Esophagus muscularis mucosa (tissue), 4 donors: ENCODE data around the gene SLC30A1. TPM values are rescaled to one million over a fixed set of nuclear protein-coding genes. Genes with fewer than 3 reads are reported as not detected.

ENCODE experiments used
- DNase-seq: peaks from one replicate; pipeline ENCODE4 v3.0.0-alpha.2; 2017; ENCODE audit errors: extremely low spot score
- H3K27ac ChIP-seq, 4 donors: fragments of 200-600 bp; sonication (generic); replicated peaks in 1 of 4; 1 replicate in 3 of 4; 2 replicates in 1 of 4; pipeline ENCODE4 v1.5.1; 2016 to 2019; ENCODE audit warnings: mild to moderate bottlenecking in 1 of 4
- H3K27me3 ChIP-seq, 4 donors: fragments of 200-600 bp; sonication (generic); one replicate each; pipeline versions ENCODE4 v1.5.1 to v1.6.0; 2016 to 2019
- H3K36me3 ChIP-seq, 4 donors: fragments of 200-600 bp; sonication (generic); one replicate each; pipeline ENCODE4 v1.5.1; 2016 to 2019
- H3K4me1 ChIP-seq, 4 donors: fragments of 200-600 bp; sonication (generic); one replicate each; pipeline ENCODE4 v1.5.1; 2016 to 2019
- H3K4me3 ChIP-seq, 4 donors: fragments of 200-600 bp; sonication (generic); 1 replicate in 2 of 4; 2 replicates in 2 of 4; pipeline ENCODE4 v1.5.1; 2016 to 2019; ENCODE audit warnings: mild to moderate bottlenecking in 4 of 4, moderate library complexity in 1 of 4
- H3K9me3 ChIP-seq, 4 donors: fragments of 200-600 bp; sonication (generic); 1 replicate in 3 of 4; 2 replicates in 1 of 4; pipeline ENCODE4 v1.5.1; 2016 to 2019
- EP300 ChIP-seq: sonication (generic); formaldehyde crosslinking; IDR thresholded peaks from one replicate; pipeline ENCODE4 v1.6.1; 2017; ENCODE audit warnings: antibody characterized with exemption
- POLR2A ChIP-seq: fragments of 450-650 bp; IDR thresholded peaks from one replicate; pipeline ENCODE4 v1.6.1; 2017; ENCODE audit warnings: antibody characterized with exemption, moderate library complexity, mild to moderate bottlenecking, low read depth
- POLR2AphosphoS5 ChIP-seq, 2 donors: sonication (generic); formaldehyde crosslinking; IDR thresholded peaks; one replicate each; pipeline ENCODE4 v1.6.1; 2017; ENCODE audit warnings: antibody characterized with exemption in 2 of 2
- WGBS: methylation state at CpG from one replicate; pipeline ENCODE4 v1.1.5; 2018; 5-methylcytosine and 5-hydroxymethylcytosine counted together
- intact Hi-C: fragments of 100-400 bp; cut with DNase I; formaldehyde crosslinking; loops from one replicate; pipeline ENCODE4 v1.15.1; 2023
- total RNA-seq, 4 donors: library from RNA; depleted of rRNA; stranded (reverse); fragments of >200 nt; gene quantifications; one replicate each; pipeline versions ENCODE4 v1.1.0 to v1.2.1, GENCODE V29; 2016
- TF ChIP-seq, protein P1 (sequence below), 3 experiments: fragments of 200-600 bp in 2 of 3; fragments of 450-650 bp in 1 of 3; sonication (generic) in 2 of 3; IDR thresholded peaks; one replicate each; pipeline ENCODE4 v1.5.1; 2017 to 2019; ENCODE audit warnings: antibody characterized with exemption in 3 of 3, mild to moderate bottlenecking in 2 of 3, moderate library complexity in 1 of 3

Gene SLC30A1
- total RNA-seq, 4 donors from 2014 or later = 7.5 to 10.6 (median 10.2) TPM

DNA sequence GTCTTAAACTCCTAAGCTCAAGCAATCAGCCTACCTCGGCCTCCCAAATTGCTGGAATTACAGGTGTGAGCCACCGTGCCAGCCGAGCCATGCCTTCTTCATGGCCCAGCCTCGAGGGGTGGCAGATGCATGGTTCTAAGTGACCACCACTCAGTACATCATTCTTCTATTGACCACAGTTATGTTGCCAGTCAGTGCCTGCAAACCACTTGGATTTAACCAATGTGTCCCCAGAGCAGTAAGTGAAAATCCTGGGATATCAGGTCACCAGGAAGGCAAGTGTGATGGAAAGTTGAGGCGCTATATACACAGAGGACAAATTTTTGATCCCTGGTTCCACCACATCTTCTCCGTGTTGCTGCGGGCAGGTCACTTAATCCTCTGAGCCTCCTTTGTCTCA lies 50.0 kb downstream of the SLC30A1 start:
- intact Hi-C loops = no loop called here
- Histone ChIP-seq H3K27ac (no peak overlapping the region), H3K4me1 (peaks cover 0 to 16% (median 5%) of the 10 kb centered on the region in 4 donors), H3K36me3 (no peaks in the 10 kb centered on the region), H3K9me3 (no peaks in the 10 kb centered on the region), H3K4me3 (no peak overlapping the region), H3K27me3 (no peaks in the 10 kb centered on the region)
- DNase-seq = no peak
- TF ChIP-seq, protein P1, sequence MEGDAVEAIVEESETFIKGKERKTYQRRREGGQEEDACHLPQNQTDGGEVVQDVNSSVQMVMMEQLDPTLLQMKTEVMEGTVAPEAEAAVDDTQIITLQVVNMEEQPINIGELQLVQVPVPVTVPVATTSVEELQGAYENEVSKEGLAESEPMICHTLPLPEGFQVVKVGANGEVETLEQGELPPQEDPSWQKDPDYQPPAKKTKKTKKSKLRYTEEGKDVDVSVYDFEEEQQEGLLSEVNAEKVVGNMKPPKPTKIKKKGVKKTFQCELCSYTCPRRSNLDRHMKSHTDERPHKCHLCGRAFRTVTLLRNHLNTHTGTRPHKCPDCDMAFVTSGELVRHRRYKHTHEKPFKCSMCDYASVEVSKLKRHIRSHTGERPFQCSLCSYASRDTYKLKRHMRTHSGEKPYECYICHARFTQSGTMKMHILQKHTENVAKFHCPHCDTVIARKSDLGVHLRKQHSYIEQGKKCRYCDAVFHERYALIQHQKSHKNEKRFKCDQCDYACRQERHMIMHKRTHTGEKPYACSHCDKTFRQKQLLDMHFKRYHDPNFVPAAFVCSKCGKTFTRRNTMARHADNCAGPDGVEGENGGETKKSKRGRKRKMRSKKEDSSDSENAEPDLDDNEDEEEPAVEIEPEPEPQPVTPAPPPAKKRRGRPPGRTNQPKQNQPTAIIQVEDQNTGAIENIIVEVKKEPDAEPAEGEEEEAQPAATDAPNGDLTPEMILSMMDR (IDR thresholded peaks at IDR 0.05) = no peak
- TF ChIP-seq POLR2AphosphoS5 (IDR thresholded peaks at IDR 0.05) (no peak), EP300 (no peak), POLR2A (no peak)
- 97% methylated on average over 7 of the region's 7 CpGs for WGBS

DNA sequence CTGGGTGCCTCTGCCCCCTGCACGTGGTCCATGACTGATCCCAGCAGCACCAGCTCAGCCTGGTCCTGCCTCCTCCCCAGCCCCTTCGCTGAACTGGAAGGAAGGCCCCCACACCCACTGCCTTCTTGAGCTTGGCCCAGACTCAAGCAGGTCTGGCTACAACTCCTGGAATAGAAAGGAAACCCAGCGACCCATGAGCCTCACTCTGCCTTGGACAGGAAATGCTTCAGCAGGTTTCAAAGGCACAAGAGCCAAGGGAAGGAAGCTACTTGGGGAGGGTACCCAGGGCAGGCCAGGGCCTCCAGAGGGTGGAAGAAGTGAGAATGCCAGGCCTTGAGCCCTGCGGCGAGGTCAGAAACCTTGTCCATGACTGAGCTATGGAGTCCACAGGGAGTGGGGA lies 51.1 kb downstream of the SLC30A1 start:
- H3K4me3 ChIP-seq = no peak overlapping the region
- peaks cover 0 to 16% (median 5%) of the 10 kb centered on the region in 4 donors for H3K4me1 ChIP-seq
- no peak overlapping the region for H3K27ac ChIP-seq
- intact Hi-C loops = no loop called here
- H3K27me3 ChIP-seq = no peaks in the 10 kb centered on the region
- no peak for DNase-seq
- no peaks in the 10 kb centered on the region for H3K9me3 ChIP-seq
- no peaks in the 10 kb centered on the region for H3K36me3 ChIP-seq
- 73% methylated on average over 4 of the region's 5 CpGs for WGBS
- TF ChIP-seq POLR2AphosphoS5 (IDR thresholded peaks at IDR 0.05) (peak in 1 of 2 donors; percentile 7), POLR2A (no peak)

DNA sequence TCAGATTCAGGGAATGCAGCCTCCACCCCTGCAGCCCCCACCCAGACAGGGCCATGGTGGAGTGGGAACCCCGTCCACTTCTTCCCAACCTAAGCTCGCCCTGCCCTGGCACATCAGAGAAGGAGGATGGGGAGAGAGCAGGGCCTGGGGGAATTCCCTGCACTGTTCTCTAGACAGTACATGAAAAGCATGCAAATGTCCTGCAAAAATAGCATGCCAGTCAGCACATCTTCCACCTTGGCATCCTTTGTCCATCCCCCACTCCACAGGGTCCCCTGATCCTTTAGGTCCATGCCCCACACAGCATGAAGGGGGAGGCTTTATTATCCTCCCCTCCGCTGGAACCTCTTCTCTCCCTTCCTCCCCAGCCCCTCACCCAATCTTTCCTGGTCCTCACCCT lies 52.0 kb downstream of the SLC30A1 start:
- no peak for DNase-seq
- Histone ChIP-seq H3K4me1 (peaks cover 0 to 15% (median 5%) of the 10 kb centered on the region in 4 donors), H3K4me3 (no peak overlapping the region), H3K27ac (no peak overlapping the region), H3K9me3 (no peaks in the 10 kb centered on the region), H3K36me3 (no peaks in the 10 kb centered on the region), H3K27me3 (no peaks in the 10 kb centered on the region)
- 91% methylated on average over 3 of the region's 3 CpGs for WGBS
- TF ChIP-seq, protein P1 (IDR thresholded peaks at IDR 0.05) = no peak
- TF ChIP-seq POLR2AphosphoS5 (IDR thresholded peaks at IDR 0.05) = no peak
- no peak for TF ChIP-seq EP300
- intact Hi-C loops = no loop called here

DNA sequence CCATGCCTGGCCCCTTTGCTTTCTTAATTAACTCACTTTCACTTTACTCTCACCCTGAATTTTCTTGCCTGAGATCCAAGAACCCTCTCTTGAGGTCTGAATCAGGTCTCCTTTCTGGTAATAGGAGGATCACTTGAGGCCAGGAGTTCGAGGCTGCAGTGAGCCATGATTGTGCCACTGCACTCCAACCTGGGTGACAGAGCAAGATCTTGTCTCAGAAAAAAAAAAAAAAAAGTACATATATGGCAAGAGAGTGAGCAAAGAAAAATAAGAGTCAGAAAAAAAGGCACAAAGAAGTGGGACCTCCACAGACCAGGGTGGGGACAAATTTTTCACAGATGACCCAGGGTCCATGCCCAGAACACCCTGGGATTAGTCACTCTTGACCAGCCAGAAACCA lies 52.9 kb downstream of the SLC30A1 start:
- no peaks in the 10 kb centered on the region for H3K27me3 ChIP-seq
- H3K9me3 ChIP-seq = no peaks in the 10 kb centered on the region
- H3K27ac ChIP-seq = no peak overlapping the region
- WGBS = 90% methylated on average over 1 of the region's 1 CpG
- DNase-seq = no peak
- H3K4me3 ChIP-seq = no peak overlapping the region
- intact Hi-C loops = no loop called here
- peaks cover 0 to 9% (median 3%) of the 10 kb centered on the region in 4 donors for H3K4me1 ChIP-seq
- no peaks in the 10 kb centered on the region for H3K36me3 ChIP-seq
- TF ChIP-seq POLR2AphosphoS5 (IDR thresholded peaks at IDR 0.05) (no peak), EP300 (no peak), POLR2A (no peak)
- TF ChIP-seq, protein P1 (IDR thresholded peaks at IDR 0.05) = no peak

DNA sequence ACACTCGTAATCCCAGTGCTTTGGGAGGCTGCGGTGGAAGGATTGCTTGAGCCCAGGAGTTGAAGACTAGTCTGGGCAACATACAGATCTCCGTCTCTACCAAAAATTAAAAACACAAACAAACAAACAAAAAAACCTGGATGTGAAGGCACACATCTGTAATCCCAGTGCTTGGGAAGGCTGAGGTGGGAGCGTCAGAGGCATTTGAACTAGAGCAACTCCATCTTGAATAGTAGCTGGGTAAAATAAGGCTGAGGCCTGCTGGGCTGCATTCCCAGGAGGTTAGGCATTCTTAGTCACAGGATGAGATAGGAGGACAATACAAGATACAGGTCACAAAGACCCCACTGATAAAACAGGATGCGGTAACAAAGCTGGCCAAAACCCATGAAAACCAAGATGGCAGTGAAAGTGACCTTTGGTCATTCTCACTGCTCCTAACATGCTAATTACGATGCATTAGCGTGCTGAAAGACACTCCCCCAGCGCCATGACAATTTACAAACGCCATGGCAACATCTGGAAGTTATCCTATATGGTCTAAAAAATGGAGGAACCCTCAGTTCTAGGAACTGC lies 53.8 kb downstream of the SLC30A1 start:
- Histone ChIP-seq H3K36me3 (no peaks in the 10 kb centered on the region), H3K4me1 (peaks cover 0 to 9% (median 3%) of the 10 kb centered on the region in 4 donors), H3K27ac (no peak overlapping the region), H3K9me3 (no peaks in the 10 kb centered on the region), H3K4me3 (no peak overlapping the region), H3K27me3 (no peaks in the 10 kb centered on the region)
- 94% methylated on average over 9 of the region's 9 CpGs for WGBS
- DNase-seq = no peak
- TF ChIP-seq POLR2AphosphoS5 (IDR thresholded peaks at IDR 0.05) (no peak), POLR2A (no peak), EP300 (no peak)
- TF ChIP-seq, protein P1 (IDR thresholded peaks at IDR 0.05) = no peak
- intact Hi-C loops = no loop called here
